B cell (primary cell): Measurements from ENCODE around the gene ARHGEF7. TPM values are rescaled to one million over a fixed set of nuclear protein-coding genes. Genes with fewer than 3 reads are reported as not detected.

Source experiments
- ATAC-seq: fragments of 200-7000 bp; cut with Tn5 transposase; one replicate; pipeline ENCODE4 v1.10.0; 2021; ENCODE audit warnings: low read depth, mild to moderate bottlenecking, moderate number of reproducible peaks, moderate library complexity
- CTCF ChIA-PET: fragments of 350-600 bp; sonication (Branson Sonifier 250); formaldehyde crosslinking; loops from one replicate; lab custom pipeline; 2021; ENCODE audit warnings: antibody characterized with exemption, inconsistent platforms; lab: Charles Lee
- POLR2A ChIA-PET: fragments of 350-600 bp; sonication (Branson Sonifier 250); formaldehyde crosslinking; loops from one replicate; lab custom pipeline; 2021; ENCODE audit warnings: antibody characterized with exemption; lab: Charles Lee
- DNase-seq: peaks from one replicate; pipeline ENCODE4 v3.0.0; 2013
- H2AFZ ChIP-seq: 2 replicates; pipeline ENCODE4 v1.6.1; 2012; ENCODE audit warnings: mild to moderate bottlenecking, low read depth, low read length; ENCODE audit not compliant: insufficient read depth, poor library complexity, severe bottlenecking
- H3K27ac ChIP-seq, 2 donors: 1 replicate in 1 of 2; 2 replicates in 1 of 2; pipeline ENCODE4 v1.5.1; 2012 to 2013; ENCODE audit warnings: low read length in 2 of 2, mild to moderate bottlenecking in 2 of 2, moderate library complexity in 1 of 2
- H3K27me3 ChIP-seq, 4 experiments: fragments of 200-600 bp in 1 of 4; sonication (generic) in 1 of 4; replicated peaks in 1 of 4; 1 replicate in 2 of 4; 2 replicates in 2 of 4; pipeline versions ENCODE4 v1.6.1 to v1.7.0; 2013 to 2016; ENCODE audit warnings: low read length in 3 of 4, mild to moderate bottlenecking in 2 of 4, mixed read lengths in 1 of 4, moderate library complexity in 1 of 4; ENCODE audit not compliant: insufficient read depth in 4 of 4, control insufficient read depth in 3 of 4; ENCODE audit errors: control extremely low read depth in 1 of 4
- H3K36me3 ChIP-seq, 2 experiments: replicated peaks in 1 of 2; 1 replicate in 1 of 2; 2 replicates in 1 of 2; pipeline versions ENCODE4 v1.6.1 to v1.7.1; 2013; ENCODE audit warnings: low read length in 1 of 2; ENCODE audit not compliant: insufficient read depth in 2 of 2, control insufficient read depth in 1 of 2; ENCODE audit errors: control extremely low read depth in 1 of 2, extremely low read depth in 1 of 2
- H3K4me1 ChIP-seq, 2 donors: fragments of 200-600 bp in 1 of 2; sonication (generic) in 1 of 2; 1 replicate in 1 of 2; 2 replicates in 1 of 2; pipeline versions ENCODE4 v1.5.1 to v1.6.1; 2013 to 2017; ENCODE audit warnings: low read length in 2 of 2; ENCODE audit not compliant: control insufficient read depth in 2 of 2, insufficient read depth in 2 of 2
- H3K4me2 ChIP-seq: replicated peaks from 2 replicates; pipeline ENCODE3; 2012; ENCODE audit warnings: mild to moderate bottlenecking, low read depth, low read length; ENCODE audit not compliant: poor library complexity, severe bottlenecking
- H3K4me3 ChIP-seq, 5 experiments: fragments of 200-600 bp in 1 of 5; sonication (generic) in 1 of 5; 1 replicate in 3 of 5; 2 replicates in 2 of 5; pipeline versions ENCODE4 v1.5.1 to v1.7.0; 2011 to 2016; ENCODE audit warnings: low read length in 4 of 5, mild to moderate bottlenecking in 4 of 5, low read depth in 2 of 5, control low read depth in 1 of 5, moderate library complexity in 1 of 5; ENCODE audit not compliant: insufficient read depth in 1 of 5; ENCODE audit errors: control extremely low read depth in 1 of 5, extremely low read depth in 1 of 5
- H3K79me2 ChIP-seq: fragments of 200-600 bp; sonication (generic); one replicate; pipeline ENCODE4 v1.6.0; 2016; ENCODE audit warnings: low read length; ENCODE audit not compliant: control insufficient read depth, insufficient read depth
- H3K9ac ChIP-seq: fragments of 200-600 bp; sonication (generic); 2 replicates; pipeline ENCODE4 v1.6.1; 2017; ENCODE audit warnings: mild to moderate bottlenecking, low read length, moderate library complexity
- H3K9me3 ChIP-seq, 3 donors: one replicate each; pipeline versions ENCODE4 v1.6.1 to v1.7.1; 2013; ENCODE audit warnings: low read length in 2 of 3; ENCODE audit not compliant: control insufficient read depth in 2 of 3, insufficient read depth in 1 of 3; ENCODE audit errors: control extremely low read depth in 1 of 3
- H4K20me1 ChIP-seq: 2 replicates; pipeline ENCODE4 v1.6.0; 2012; ENCODE audit warnings: mild to moderate bottlenecking, low read length; ENCODE audit not compliant: insufficient read depth, control insufficient read depth, poor library complexity, severe bottlenecking
- H3K27ac Mint-ChIP-seq: one replicate; pipeline ENCODE4 v1.8.0; 2021; ENCODE audit warnings: mixed read lengths
- H3K27me3 Mint-ChIP-seq: one replicate; pipeline ENCODE4 v1.8.0; 2021; ENCODE audit warnings: mixed read lengths
- H3K4me1 Mint-ChIP-seq: one replicate; pipeline ENCODE4 v1.8.0; 2021; ENCODE audit warnings: mixed read lengths
- H3K4me3 Mint-ChIP-seq: one replicate; pipeline ENCODE4 v1.8.0; 2021; ENCODE audit warnings: mixed read lengths
- H3K9me3 Mint-ChIP-seq: one replicate; pipeline ENCODE4 v1.8.0; 2022; ENCODE audit warnings: mixed read lengths; ENCODE audit not compliant: insufficient read depth
- EZH2 ChIP-seq: IDR thresholded peaks from 2 replicates; pipeline ENCODE4 v1.6.1; 2012; ENCODE audit warnings: borderline replicate concordance, low read depth, mild to moderate bottlenecking, moderate library complexity, low read length; ENCODE audit not compliant: insufficient read depth, poor library complexity, severe bottlenecking
- WGBS: methylation state at CpG from one replicate; pipeline ENCODE4 v1.1.5; 2013; ENCODE audit warnings: missing lambda C conversion rate; ENCODE audit not compliant: insufficient coverage; 5-methylcytosine and 5-hydroxymethylcytosine counted together
- intact Hi-C: fragments of 100-400 bp; cut with micrococcal nuclease; formaldehyde crosslinking; loops from one replicate; pipeline ENCODE4 v1.10.0; 2022
- polyA plus RNA-seq: library from polyadenylated mRNA; depleted of rRNA; stranded (reverse); fragments of >200 nt; gene quantifications from 2 replicates; pipeline ENCODE4 v1.2.3, GENCODE V29; 2012
- total RNA-seq, 2 donors: library from RNA; stranded (reverse); fragments of 120-200 nt in 1 of 2; gene quantifications; 1 replicate in 1 of 2; 2 replicates in 1 of 2; pipeline versions ENCODE4 v1.2.3 to v1.2.4, GENCODE V29; 2013 to 2022
- TF ChIP-seq, protein P1 (sequence below): fragments of 200-600 bp; IDR thresholded peaks from one replicate; pipeline ENCODE4 v1.8.0; 2022; ENCODE audit warnings: antibody characterized with exemption, mild to moderate bottlenecking

Gene ARHGEF7
- total and polyA plus RNA-seq, 2 donors (not counting 1 experiment from before 2014, with no cell fraction given) = 62.3 to 125 TPM

DNA sequence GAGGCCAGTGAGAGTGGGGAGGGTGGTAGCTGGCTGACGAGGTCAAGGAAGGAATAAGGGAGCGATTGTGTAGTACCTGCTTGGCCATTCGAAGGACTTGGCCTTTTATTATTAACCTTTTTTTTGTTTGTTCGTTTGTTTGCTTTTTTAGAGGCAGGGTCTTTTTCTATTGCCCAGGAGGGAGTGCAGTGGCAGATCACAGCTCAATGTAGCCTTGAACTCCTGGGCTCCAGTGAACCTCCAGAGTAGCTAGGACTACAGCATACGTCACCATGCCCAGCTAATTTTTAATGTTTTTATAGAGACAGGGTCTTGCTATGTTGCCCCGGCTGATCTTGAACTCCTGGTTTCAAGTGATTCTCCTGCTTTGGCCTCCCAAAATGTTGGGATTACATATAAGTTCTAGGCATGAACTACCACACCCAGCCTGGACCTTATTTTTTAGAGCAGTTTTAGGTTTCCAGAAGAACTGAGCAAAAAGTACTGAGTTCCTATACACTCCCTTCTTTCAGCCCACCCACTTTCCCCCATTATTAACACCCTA lies 25.5 kb downstream of the ARHGEF7 start:
- ChIA-PET CTCF (interaction anchor here (0.8 kb wide), 1 partner anchor 77 kb away, joined by 3 read pairs; no protein-coding TSS in a partner anchor), POLR2A (no interaction called here)
- Mint-ChIP-seq H3K4me1 (no peaks in the 10 kb centered on the region), H3K9me3 (no peaks in the 10 kb centered on the region), H3K27me3 (peaks cover 51% of the 10 kb centered on the region), H3K27ac (no peak overlapping the region), H3K4me3 (no peak overlapping the region)
- 93% methylated on average over 5 of the region's 6 CpGs for WGBS
- intact Hi-C loops = no loop called here
- ATAC-seq = no peak
- Histone ChIP-seq H3K4me3 (no peak overlapping the region), H3K27me3 (peaks cover 0 to 20% (median 4%) of the 10 kb centered on the region in 4 experiments), H3K79me2 (no peaks in the 10 kb centered on the region), H2AFZ (no peak overlapping the region), H3K4me2 (no peak overlapping the region), H3K27ac (no peak overlapping the region), H4K20me1 (no peaks in the 10 kb centered on the region), H3K9ac (no peak overlapping the region), H3K9me3 (no peaks in the 10 kb centered on the region), H3K4me1 (no peaks in the 10 kb centered on the region), H3K36me3 (no peaks in the 10 kb centered on the region)
- TF ChIP-seq, protein P1, sequence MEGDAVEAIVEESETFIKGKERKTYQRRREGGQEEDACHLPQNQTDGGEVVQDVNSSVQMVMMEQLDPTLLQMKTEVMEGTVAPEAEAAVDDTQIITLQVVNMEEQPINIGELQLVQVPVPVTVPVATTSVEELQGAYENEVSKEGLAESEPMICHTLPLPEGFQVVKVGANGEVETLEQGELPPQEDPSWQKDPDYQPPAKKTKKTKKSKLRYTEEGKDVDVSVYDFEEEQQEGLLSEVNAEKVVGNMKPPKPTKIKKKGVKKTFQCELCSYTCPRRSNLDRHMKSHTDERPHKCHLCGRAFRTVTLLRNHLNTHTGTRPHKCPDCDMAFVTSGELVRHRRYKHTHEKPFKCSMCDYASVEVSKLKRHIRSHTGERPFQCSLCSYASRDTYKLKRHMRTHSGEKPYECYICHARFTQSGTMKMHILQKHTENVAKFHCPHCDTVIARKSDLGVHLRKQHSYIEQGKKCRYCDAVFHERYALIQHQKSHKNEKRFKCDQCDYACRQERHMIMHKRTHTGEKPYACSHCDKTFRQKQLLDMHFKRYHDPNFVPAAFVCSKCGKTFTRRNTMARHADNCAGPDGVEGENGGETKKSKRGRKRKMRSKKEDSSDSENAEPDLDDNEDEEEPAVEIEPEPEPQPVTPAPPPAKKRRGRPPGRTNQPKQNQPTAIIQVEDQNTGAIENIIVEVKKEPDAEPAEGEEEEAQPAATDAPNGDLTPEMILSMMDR = no peak
- TF ChIP-seq EZH2 = no peak
- DNase-seq = no peak

DNA sequence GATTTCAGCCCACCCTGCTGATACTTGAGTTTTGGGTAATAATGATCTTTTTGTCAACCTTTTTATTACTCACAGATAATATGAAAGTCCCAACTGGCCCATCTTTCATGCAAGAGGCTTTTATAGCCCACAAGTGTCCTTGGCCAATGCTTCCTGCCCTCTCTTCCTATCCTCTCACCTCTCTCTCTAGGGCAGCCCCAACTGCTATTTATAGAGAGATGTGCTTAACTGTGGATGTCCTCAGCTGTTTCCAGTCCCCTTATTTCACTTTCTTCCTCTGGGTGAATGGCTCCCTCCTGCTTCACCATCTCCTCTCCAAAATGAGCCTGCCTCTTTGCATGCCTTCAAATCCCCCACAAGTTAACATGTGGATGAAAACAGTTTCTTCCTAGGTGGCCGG lies 27.4 kb downstream of the ARHGEF7 start:
- Histone ChIP-seq H2AFZ (no peak overlapping the region), H3K27ac (no peak overlapping the region), H3K9ac (no peak overlapping the region), H3K36me3 (no peaks in the 10 kb centered on the region), H3K4me3 (no peak overlapping the region), H4K20me1 (no peaks in the 10 kb centered on the region), H3K9me3 (no peaks in the 10 kb centered on the region), H3K4me1 (no peaks in the 10 kb centered on the region), H3K4me2 (no peak overlapping the region), H3K79me2 (no peaks in the 10 kb centered on the region), H3K27me3 (peaks cover 0 to 16% (median 4%) of the 10 kb centered on the region in 4 experiments)
- ATAC-seq (no peak), DNase-seq (no peak)
- Mint-ChIP-seq H3K4me3 (no peak overlapping the region), H3K9me3 (no peaks in the 10 kb centered on the region), H3K4me1 (no peaks in the 10 kb centered on the region), H3K27ac (no peak overlapping the region), H3K27me3 (peaks cover 41% of the 10 kb centered on the region)
- intact Hi-C loops = no loop called here
- TF ChIP-seq EZH2 = no peak
- TF ChIP-seq, protein P1 = no peak
- POLR2A ChIA-PET = no interaction called here
- CTCF ChIA-PET = no interaction called here
- WGBS = 80% methylated on average over 1 of the region's 1 CpG
